Liver (tissue), 3 donors: ENCODE data around the gene ELAVL1.

Experiments used
- CTCF ChIP-seq: fragments of 150-350 bp; IDR thresholded peaks from 2 replicates; pipeline ENCODE4 v1.5.1; 2017; ENCODE audit warnings: improper control_type of control experiment, low read depth, low read length; ENCODE audit not compliant: missing input control
- EGR1 ChIP-seq, 2 donors: IDR thresholded peaks; 2 replicates each; pipeline ENCODE4 v1.6.1; 2016 to 2018; ENCODE audit warnings: antibody characterized with exemption in 2 of 2, low read depth in 2 of 2
- GABPA ChIP-seq, 2 donors: IDR thresholded peaks in 1 of 2; conservative IDR thresholded peaks in 1 of 2; 2 replicates each; pipeline ENCODE4 v1.6.1; 2016; ENCODE audit warnings: antibody characterized with exemption in 2 of 2, mild to moderate bottlenecking in 1 of 2, moderate library complexity in 1 of 2
- HNF4A ChIP-seq, 2 donors: conservative IDR thresholded peaks; 2 replicates each; pipeline ENCODE4 v1.6.1; 2016; ENCODE audit warnings: antibody characterized with exemption in 2 of 2, mild to moderate bottlenecking in 2 of 2
- HNF4G ChIP-seq: IDR thresholded peaks from 2 replicates; pipeline ENCODE4 v1.6.1; 2016; ENCODE audit warnings: antibody characterized with exemption
- JUND ChIP-seq, 2 donors: IDR thresholded peaks; 2 replicates each; pipeline ENCODE4 v1.6.1; 2016; ENCODE audit warnings: antibody characterized with exemption in 2 of 2
- MAX ChIP-seq: IDR thresholded peaks from 2 replicates; pipeline ENCODE4 v1.6.1; 2016; ENCODE audit warnings: antibody characterized with exemption
- NR2F2 ChIP-seq: IDR thresholded peaks from 2 replicates; pipeline ENCODE4 v1.6.1; 2016; ENCODE audit warnings: antibody characterized with exemption
- RAD21 ChIP-seq, 2 donors: IDR thresholded peaks; 2 replicates each; pipeline ENCODE4 v1.6.1; 2016; ENCODE audit warnings: antibody characterized with exemption in 2 of 2, mild to moderate bottlenecking in 2 of 2
- REST ChIP-seq: IDR thresholded peaks from 2 replicates; pipeline ENCODE4 v1.6.1; 2016; ENCODE audit warnings: antibody characterized with exemption, mild to moderate bottlenecking
- RXRA ChIP-seq, 2 donors: IDR thresholded peaks; 2 replicates each; pipeline ENCODE4 v1.6.1; 2017 to 2018; ENCODE audit warnings: antibody characterized with exemption in 2 of 2, mild to moderate bottlenecking in 1 of 2
- TAF1 ChIP-seq: conservative IDR thresholded peaks from 2 replicates; pipeline ENCODE4 v1.6.1; 2016; ENCODE audit warnings: antibody characterized with exemption, mild to moderate bottlenecking
- YY1 ChIP-seq: IDR thresholded peaks from 2 replicates; pipeline ENCODE4 v1.6.1; 2016; ENCODE audit warnings: antibody characterized with exemption, mild to moderate bottlenecking
- ZBTB33 ChIP-seq: IDR thresholded peaks from 2 replicates; pipeline ENCODE4 v1.6.1; 2016; ENCODE audit warnings: antibody characterized with exemption
- donor health status: healthy.
- donor health status: healthy.

GRCh38 chr19:7953576-7953975, 51.9 kb downstream of the ELAVL1 start:
- TF ChIP-seq CTCF (no peak), GABPA (IDR thresholded peaks at IDR 0.05 in 1 of 2, conservative IDR thresholded peaks at IDR 0.05 in 1 of 2) (no peak), MAX (no peak), REST (no peak), TAF1 (no peak), RAD21 (IDR thresholded peaks at IDR 0.05) (no peak), YY1 (no peak), HNF4G (no peak), EGR1 (IDR thresholded peaks at IDR 0.05; ENCODE audit: low read depth in 2 of 2) (no peak), RXRA (IDR thresholded peaks at IDR 0.05) (no peak), ZBTB33 (no peak), HNF4A (conservative IDR thresholded peaks at IDR 0.05) (no peak), NR2F2 (no peak), JUND (IDR thresholded peaks at IDR 0.05) (no peak)
